LNCaP clone FGC (cell line): ENCODE measurements around the gene PRDM5.

Experiments
- DNase-seq: peaks from one replicate; pipeline ENCODE4 v3.0.0-alpha.2; 2011; ENCODE audit warnings: low read depth
- H3K4me3 ChIP-seq: 2 replicates; pipeline ENCODE4 v1.5.1; 2011; ENCODE audit warnings: mild to moderate bottlenecking, low read depth, low read length, control low read depth
- CTCF ChIP-seq: IDR thresholded peaks from 2 replicates; pipeline ENCODE4 v1.5.1; 2012; ENCODE audit warnings: mild to moderate bottlenecking; ENCODE audit not compliant: control insufficient read depth, insufficient read depth; ENCODE audit errors: extremely low read depth

The PRDM5 gene

DNA sequence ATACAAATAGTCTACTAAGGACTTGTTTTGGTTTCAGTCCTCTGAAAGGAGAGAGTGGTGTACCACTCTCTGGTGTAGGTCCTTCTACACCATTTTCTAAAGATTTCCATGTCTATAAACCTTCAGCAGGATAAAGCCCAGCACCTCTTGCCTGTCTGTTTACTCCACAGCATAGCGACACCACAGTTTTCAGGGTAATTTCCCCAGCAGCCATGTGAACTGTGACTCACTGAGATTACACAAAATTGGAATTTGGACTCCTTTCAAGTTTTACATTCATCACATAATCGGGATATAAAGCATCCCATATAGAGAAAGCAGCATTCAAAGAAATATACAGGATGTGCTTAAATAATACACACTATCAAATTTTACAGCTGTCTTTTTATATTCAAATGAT lies 229.6 kb downstream of the PRDM5 start:
- H3K4me3 ChIP-seq, result no peak overlapping the region
- DNase-seq, result no peak
- TF ChIP-seq CTCF, result no peak

DNA sequence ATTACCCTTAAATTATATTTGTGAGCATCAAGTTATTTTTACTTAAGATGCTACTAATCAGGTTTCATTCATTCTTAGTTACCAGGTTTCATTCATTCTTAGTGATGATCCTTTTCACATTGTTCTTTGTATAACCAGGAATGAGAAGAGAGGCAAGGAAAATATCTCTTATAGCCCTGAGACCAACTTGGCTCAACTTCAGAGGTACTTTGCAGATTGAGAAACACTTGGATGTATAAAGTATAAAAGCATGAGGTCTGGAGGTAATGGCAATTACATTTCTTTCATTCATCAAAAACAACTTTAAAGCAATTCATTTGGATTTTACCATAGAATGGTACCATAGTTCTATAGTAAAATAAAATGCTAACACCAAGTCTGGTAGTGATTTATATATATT lies 231.0 kb downstream of the PRDM5 start:
- DNase-seq, result no peak
- no peak for TF ChIP-seq CTCF
- H3K4me3 ChIP-seq, result no peak overlapping the region

DNA sequence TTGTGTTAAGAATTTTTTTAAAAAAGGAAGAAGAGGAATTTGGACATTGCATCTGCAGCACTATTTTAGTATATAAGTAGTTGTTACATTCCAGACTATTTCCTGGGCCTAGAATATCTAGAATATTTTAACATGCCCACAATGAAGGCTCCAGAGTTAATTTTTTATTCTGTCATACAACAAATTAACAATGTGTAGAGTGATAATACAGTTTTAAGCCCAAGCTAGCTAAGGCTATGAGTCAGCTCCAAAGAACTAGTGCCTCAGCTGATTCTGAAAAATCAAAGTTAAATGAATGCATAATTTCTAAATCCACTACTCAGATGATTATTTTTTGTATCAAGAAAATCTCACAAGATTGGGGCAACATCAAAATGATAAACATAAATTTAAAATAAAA lies 231.4 kb downstream of the PRDM5 start:
- H3K4me3 ChIP-seq, result no peak overlapping the region
- TF ChIP-seq CTCF, result no peak
- no peak for DNase-seq

DNA sequence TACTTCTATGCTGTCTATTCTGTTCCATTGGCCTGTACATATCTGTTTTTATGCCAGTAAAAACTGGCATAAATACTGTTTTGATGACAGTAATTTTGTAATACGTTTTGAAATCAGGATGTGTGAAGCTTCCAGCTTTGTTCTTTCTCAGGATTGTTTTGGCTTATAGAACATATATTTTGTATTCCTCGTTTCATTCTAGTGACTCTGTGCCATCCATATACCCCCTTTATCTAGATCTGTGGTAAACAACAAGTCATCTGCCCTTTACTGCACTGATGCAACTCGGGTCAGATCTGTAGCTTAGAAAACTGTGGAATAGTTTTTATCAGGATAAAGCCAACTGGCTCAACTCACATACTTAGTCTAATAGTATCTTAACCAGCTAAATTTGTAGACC lies 233.7 kb downstream of the PRDM5 start:
- TF ChIP-seq CTCF, result no peak

DNA sequence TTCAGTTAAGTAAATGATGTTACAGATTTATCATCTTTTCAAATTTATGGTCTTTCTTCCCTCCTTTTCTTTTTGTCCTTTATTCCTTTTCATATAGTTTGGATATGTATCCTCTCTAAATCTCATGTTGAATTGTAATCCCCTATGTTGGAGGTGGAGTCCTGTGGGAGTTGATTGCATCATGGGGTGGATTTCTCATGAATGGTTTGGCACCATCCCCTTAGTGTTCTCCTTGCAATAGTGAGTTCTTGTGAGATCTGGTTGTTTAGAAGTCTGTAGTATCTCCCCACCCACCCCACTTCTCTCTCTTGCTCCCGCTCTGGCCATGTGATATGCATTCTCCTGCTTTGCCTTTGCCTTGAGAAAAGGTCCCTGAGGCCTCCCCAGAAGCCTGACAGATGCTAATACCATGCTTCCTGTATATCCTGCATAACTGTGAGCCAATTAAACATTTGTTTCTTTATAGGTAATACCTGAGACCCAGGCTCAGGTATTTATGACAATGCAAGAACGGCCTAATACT lies 236.7 kb downstream of the PRDM5 start:
- no peak for TF ChIP-seq CTCF
- no peak overlapping the region for H3K4me3 ChIP-seq
- DNase-seq, result no peak

More for the DNA sequence above, 233.7 kb downstream of the PRDM5 start:
- H3K4me3 ChIP-seq, result no peak overlapping the region
- no peak for DNase-seq

DNA sequence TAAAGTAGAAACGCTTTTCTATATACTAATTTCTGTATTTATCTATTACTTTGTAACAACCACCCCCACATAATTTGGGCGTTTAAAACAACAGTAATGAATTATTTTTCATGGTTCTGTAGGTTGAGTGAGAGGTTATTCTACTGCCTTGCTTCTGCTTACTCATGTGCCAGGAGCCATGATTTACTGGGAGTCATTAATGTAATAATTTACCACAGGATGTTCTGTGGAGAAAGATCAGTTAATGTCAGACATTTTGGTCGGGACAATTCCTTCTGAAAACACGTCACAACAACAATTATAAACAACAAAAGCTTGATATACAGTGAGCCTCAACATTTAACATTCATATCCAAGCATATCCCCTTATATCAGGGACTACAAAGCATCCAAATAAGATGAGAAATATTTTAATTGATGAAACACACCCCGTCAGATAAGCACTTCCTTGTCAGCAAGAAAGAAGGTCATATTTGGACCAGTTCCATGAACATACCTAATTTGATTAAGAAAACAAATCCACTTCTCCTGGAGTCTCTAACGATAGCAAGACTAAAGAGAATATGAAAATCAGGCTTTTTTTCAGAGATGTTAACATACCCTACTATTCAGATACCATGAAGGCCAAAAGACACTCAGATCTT lies 238.5 kb downstream of the PRDM5 start:
- no peak for TF ChIP-seq CTCF
- DNase-seq, result no peak
- H3K4me3 ChIP-seq, result no peak overlapping the region

GRCh38 chr4:120682981-120683380 lies 239.5 kb downstream of the PRDM5 start:
- TF ChIP-seq CTCF, result no peak
- H3K4me3 ChIP-seq, result no peak overlapping the region
- no peak for DNase-seq
